ENCODE results near the gene CLTB.

GRCh38 chr5:176391999-176392398, 24.3 kb downstream of the CLTB start:
- TF ChIP-seq CTCF (IDR thresholded peaks at IDR 0.05) = no peak
- TF ChIP-seq POLR2A (IDR thresholded peaks at IDR 0.05) = no peak
